Measurements from ENCODE around the gene UBTD2. TPM values are rescaled to one million over a fixed set of nuclear protein-coding genes. Genes with fewer than 3 reads are reported as not detected.

UBTD2 gene
- polyA plus RNA-seq, 3 donors: 2.3 to 3.2 (median 2.6) TPM

GRCh38 chr5:172243302-172243701 lies 40.3 kb downstream of the UBTD2 start:
- Histone ChIP-seq H3K36me3 (replicated peaks in 1 of 2; ENCODE audit: control insufficient read depth in 1 of 2, insufficient read depth in 2 of 2, low read length in 2 of 2) (no peaks in the 10 kb centered on the region), H3K9ac (ENCODE audit: insufficient read depth, low read length, poor library complexity, severe bottlenecking) (no peak overlapping the region), H3K4me3 (replicated peaks in 1 of 3; ENCODE audit: low read depth in 2 of 3, low read length in 3 of 3) (no peak overlapping the region), H2AFZ (ENCODE audit: insufficient read depth, low read depth, low read length, poor library complexity, severe bottlenecking) (no peak overlapping the region), H4K20me1 (ENCODE audit: insufficient read depth, low read length) (no peaks in the 10 kb centered on the region), H3K79me2 (ENCODE audit: insufficient read depth, low read length) (no peaks in the 10 kb centered on the region), H3K9me3 (replicated peaks in 1 of 2; ENCODE audit: control insufficient read depth in 1 of 2, insufficient read depth in 1 of 2, low read length in 2 of 2) (no peaks in the 10 kb centered on the region), H3K27ac (ENCODE audit: low read depth in 1 of 2, low read length in 2 of 2) (no peak overlapping the region), H3K4me1 (ENCODE audit: control insufficient read depth in 1 of 2, insufficient read depth in 2 of 2, low read length in 2 of 2) (no peaks in the 10 kb centered on the region), H3K4me2 (replicated peaks; ENCODE audit: extremely low read depth, low read length, poor library complexity, severe bottlenecking) (no peak overlapping the region), H3K27me3 (ENCODE audit: control insufficient read depth in 2 of 2, insufficient read depth in 2 of 2, low read length in 2 of 2) (no peaks in the 10 kb centered on the region)
- Mint-ChIP-seq H3K36me3 (peaks cover 4 to 6% of the 10 kb centered on the region in 2 donors), H3K4me3 (no peak overlapping the region), H3K27me3 (ENCODE audit: low read depth in 3 of 3) (peaks cover 0 to 3% (median 0%) of the 10 kb centered on the region in 3 donors), H3K27ac (no peak overlapping the region), H3K4me1 (no peaks in the 10 kb centered on the region), H3K9me3 (peaks cover 0 to 3% (median 0%) of the 10 kb centered on the region in 7 donors)
- intact Hi-C loops (cut with micrococcal nuclease): no loop called here
- no peak for TF ChIP-seq CTCF (IDR thresholded peaks at IDR 0.05)
- no peak for DNase-seq
- WGBS (ENCODE audit: insufficient coverage): no CpG with 5 or more reads among the region's 3 CpGs

DNA sequence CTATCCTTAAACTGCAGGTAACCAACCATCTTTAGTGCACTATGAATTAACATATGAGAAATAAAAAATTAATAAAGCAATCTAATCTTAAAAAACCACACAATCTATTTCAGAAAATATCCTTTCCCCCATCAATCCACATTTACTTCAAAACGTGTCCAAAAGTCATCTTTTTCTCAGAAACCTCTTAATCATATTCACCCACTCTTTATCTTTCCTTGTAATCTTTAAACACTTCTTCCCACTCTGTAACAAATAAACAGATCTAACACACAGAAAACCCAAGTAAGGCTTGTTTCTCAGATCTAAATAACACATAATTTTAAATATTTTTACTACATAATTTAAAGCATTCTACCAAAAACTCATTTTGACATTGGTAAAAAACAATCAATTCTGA lies 45.2 kb downstream of the UBTD2 start:
- H3K4me1 Mint-ChIP-seq: peaks cover 23% of the 10 kb centered on the region
- no peak overlapping the region for H3K4me2 ChIP-seq (replicated peaks; ENCODE audit: extremely low read depth, low read length, poor library complexity, severe bottlenecking)
- H3K36me3 ChIP-seq (replicated peaks in 1 of 2; ENCODE audit: control insufficient read depth in 1 of 2, insufficient read depth in 2 of 2, low read length in 2 of 2): peaks cover 2% of the 10 kb centered on the region in 2 donors
- no peak overlapping the region for H2AFZ ChIP-seq (ENCODE audit: insufficient read depth, low read depth, low read length, poor library complexity, severe bottlenecking)
- intact Hi-C loops (cut with micrococcal nuclease): no loop called here
- H3K4me3 Mint-ChIP-seq: no peak overlapping the region
- TF ChIP-seq CTCF (IDR thresholded peaks at IDR 0.05): no peak
- no peaks in the 10 kb centered on the region for H3K9me3 ChIP-seq (replicated peaks in 1 of 2; ENCODE audit: control insufficient read depth in 1 of 2, insufficient read depth in 1 of 2, low read length in 2 of 2)
- no peaks in the 10 kb centered on the region for H3K27me3 Mint-ChIP-seq (ENCODE audit: low read depth in 3 of 3)
- H3K9me3 Mint-ChIP-seq: peaks cover 0 to 2% (median 0%) of the 10 kb centered on the region in 7 donors
- peaks cover 13 to 17% of the 10 kb centered on the region in 2 donors for H3K4me1 ChIP-seq (ENCODE audit: control insufficient read depth in 1 of 2, insufficient read depth in 2 of 2, low read length in 2 of 2)
- H3K79me2 ChIP-seq (ENCODE audit: insufficient read depth, low read length): no peaks in the 10 kb centered on the region
- peaks cover 8% of the 10 kb centered on the region in 2 donors for H3K36me3 Mint-ChIP-seq
- no peak overlapping the region for H3K4me3 ChIP-seq (replicated peaks in 1 of 3; ENCODE audit: low read depth in 2 of 3, low read length in 3 of 3)
- no peaks in the 10 kb centered on the region for H3K27me3 ChIP-seq (ENCODE audit: control insufficient read depth in 2 of 2, insufficient read depth in 2 of 2, low read length in 2 of 2)
- no peak overlapping the region for H3K27ac ChIP-seq (ENCODE audit: low read depth in 1 of 2, low read length in 2 of 2)
- WGBS (ENCODE audit: insufficient coverage): 36% methylated on average over 1 of the region's 1 CpG
- DNase-seq: no peak
- H3K9ac ChIP-seq (ENCODE audit: insufficient read depth, low read length, poor library complexity, severe bottlenecking): no peak overlapping the region
- no peak overlapping the region for H3K27ac Mint-ChIP-seq
- no peaks in the 10 kb centered on the region for H4K20me1 ChIP-seq (ENCODE audit: insufficient read depth, low read length)

Data from CD14-positive monocyte (primary cell).